Smooth muscle cell (in vitro differentiated cells): ENCODE data around the gene AKAP6. TPM values are rescaled to one million over a fixed set of nuclear protein-coding genes. Genes with fewer than 3 reads are reported as not detected.

Source experiments
- DNase-seq: peaks from one replicate; lab custom pipeline; 2025; ENCODE audit not compliant: unreplicated experiment; lab: John Stamatoyannopoulos, UW
- H2AFZ ChIP-seq: fragments of 200-600 bp; sonication (generic); 2 replicates; pipeline ENCODE4 v1.6.0; 2016; ENCODE audit warnings: antibody characterized with exemption, low read depth, mild to moderate bottlenecking
- H3F3A ChIP-seq: fragments of 200-600 bp; sonication (generic); 2 replicates; pipeline ENCODE4 v1.6.0; 2017; ENCODE audit warnings: antibody characterized with exemption, low read depth
- H3K27ac ChIP-seq: fragments of 200-600 bp; sonication (generic); 2 replicates; pipeline ENCODE4 v1.5.1; 2016; ENCODE audit warnings: low read depth, mild to moderate bottlenecking
- H3K27me3 ChIP-seq: fragments of 200-600 bp; sonication (generic); 2 replicates; pipeline ENCODE4 v1.6.1; 2016; ENCODE audit warnings: low read depth, mild to moderate bottlenecking
- H3K36me3 ChIP-seq: fragments of 200-600 bp; sonication (generic); 2 replicates; pipeline ENCODE4 v1.5.1; 2016; ENCODE audit warnings: low read depth
- H3K4me1 ChIP-seq: fragments of 200-600 bp; sonication (generic); 2 replicates; pipeline ENCODE4 v1.5.1; 2016; ENCODE audit warnings: low read depth
- H3K4me2 ChIP-seq: fragments of 200-600 bp; sonication (generic); 2 replicates; pipeline ENCODE4 v1.6.0; 2016; ENCODE audit warnings: mild to moderate bottlenecking
- H3K4me3 ChIP-seq: fragments of 200-600 bp; sonication (generic); 2 replicates; pipeline ENCODE4 v1.5.1; 2016; ENCODE audit warnings: mild to moderate bottlenecking
- H3K79me2 ChIP-seq: fragments of 200-600 bp; sonication (generic); 2 replicates; pipeline ENCODE4 v1.6.0; 2016; ENCODE audit warnings: low read depth, mild to moderate bottlenecking
- H3K9ac ChIP-seq: fragments of 200-600 bp; sonication (generic); 2 replicates; pipeline ENCODE4 v1.6.0; 2016; ENCODE audit warnings: low read depth
- H3K9me3 ChIP-seq: fragments of 200-600 bp; sonication (generic); replicated peaks from 2 replicates; pipeline ENCODE4 v1.5.1; 2016; ENCODE audit warnings: low read depth
- H4K20me1 ChIP-seq: fragments of 200-600 bp; sonication (generic); 2 replicates; pipeline ENCODE4 v1.6.0; 2016; ENCODE audit warnings: low read depth
- CTCF ChIP-seq: fragments of 200-600 bp; sonication (generic); IDR thresholded peaks from 2 replicates; pipeline ENCODE4 v1.5.1; 2017; ENCODE audit warnings: borderline replicate concordance, mild to moderate bottlenecking, antibody characterized with exemption; ENCODE audit not compliant: insufficient read depth, poor library complexity, severe bottlenecking
- WGBS: methylation state at CpG from one replicate; pipeline ENCODE4 v1.1.7; 2016; ENCODE audit warnings: low lambda C conversion rate; 5-methylcytosine and 5-hydroxymethylcytosine counted together
- polyA plus RNA-seq: library from polyadenylated mRNA; unstranded; fragments of >200 nt; fragmentation: Nextera tagmentation; extraction: Ambion mirVana; gene quantifications from 2 replicates; pipeline ENCODE4 v1.2.1, GENCODE V29; 2016
- total RNA-seq: library from RNA; depleted of rRNA; stranded (reverse); fragments of >200 nt; gene quantifications from 2 replicates; pipeline ENCODE4 v1.2.3, GENCODE V29; 2014

AKAP6 gene
- total and polyA plus RNA-seq, 2 experiments from 2014 or later = 1.3 to 6.4 TPM

GRCh38 chr14:32430326-32430725 lies 101.2 kb downstream of the AKAP6 start:
- no peaks in the 10 kb centered on the region for H3F3A ChIP-seq
- no peak for DNase-seq
- peak overlapping the region; percentile 59 for H3K27ac ChIP-seq
- TF ChIP-seq CTCF = no peak
- WGBS = 30% methylated on average over 4 of the region's 4 CpGs
- H2AFZ ChIP-seq = no peak overlapping the region
- no peak overlapping the region for H3K9ac ChIP-seq
- H3K27me3 ChIP-seq = no peaks in the 10 kb centered on the region
- no peaks in the 10 kb centered on the region for H3K36me3 ChIP-seq
- no peak overlapping the region for H3K4me3 ChIP-seq
- no peaks in the 10 kb centered on the region for H4K20me1 ChIP-seq
- no peaks in the 10 kb centered on the region for H3K9me3 ChIP-seq
- peaks cover 38% of the 10 kb centered on the region for H3K4me1 ChIP-seq
- peak overlapping the region; percentile 50 for H3K4me2 ChIP-seq
- H3K79me2 ChIP-seq = no peaks in the 10 kb centered on the region

GRCh38 chr14:32432813-32433538 lies 103.9 kb downstream of the AKAP6 start:
- Histone ChIP-seq H3K27me3 (no peaks in the 10 kb centered on the region), H3K9ac (no peak overlapping the region), H3K36me3 (no peaks in the 10 kb centered on the region), H4K20me1 (no peaks in the 10 kb centered on the region), H3K27ac (no peak overlapping the region), H2AFZ (no peak overlapping the region), H3K4me2 (no peak overlapping the region), H3K4me3 (no peak overlapping the region), H3K9me3 (no peaks in the 10 kb centered on the region), H3K79me2 (no peaks in the 10 kb centered on the region), H3K4me1 (peaks cover 22% of the 10 kb centered on the region), H3F3A (no peaks in the 10 kb centered on the region)
- 96% methylated on average over 8 of the region's 8 CpGs for WGBS
- no peak for TF ChIP-seq CTCF
- DNase-seq = no peak

GRCh38 chr14:32434180-32434579 lies 105.1 kb downstream of the AKAP6 start:
- no peaks in the 10 kb centered on the region for H3F3A ChIP-seq
- H3K27ac ChIP-seq = no peak overlapping the region
- WGBS = 60% methylated on average over 2 of the region's 2 CpGs
- H3K4me3 ChIP-seq = no peak overlapping the region
- no peaks in the 10 kb centered on the region for H4K20me1 ChIP-seq
- no peak overlapping the region for H3K9ac ChIP-seq
- no peaks in the 10 kb centered on the region for H3K9me3 ChIP-seq
- no peak for DNase-seq
- no peak overlapping the region for H3K4me2 ChIP-seq
- H3K79me2 ChIP-seq = no peaks in the 10 kb centered on the region
- H3K4me1 ChIP-seq = peaks cover 11% of the 10 kb centered on the region
- no peaks in the 10 kb centered on the region for H3K27me3 ChIP-seq
- H2AFZ ChIP-seq = no peak overlapping the region
- TF ChIP-seq CTCF = no peak
- no peaks in the 10 kb centered on the region for H3K36me3 ChIP-seq

GRCh38 chr14:32434880-32435279 lies 105.8 kb downstream of the AKAP6 start:
- Histone ChIP-seq H3K4me3 (no peak overlapping the region), H4K20me1 (no peaks in the 10 kb centered on the region), H3K4me2 (no peak overlapping the region), H3K9ac (no peak overlapping the region), H3K79me2 (no peaks in the 10 kb centered on the region), H3K27me3 (no peaks in the 10 kb centered on the region), H3F3A (no peaks in the 10 kb centered on the region), H3K4me1 (peaks cover 7% of the 10 kb centered on the region), H3K27ac (no peak overlapping the region), H2AFZ (no peak overlapping the region), H3K36me3 (no peaks in the 10 kb centered on the region), H3K9me3 (no peaks in the 10 kb centered on the region)
- TF ChIP-seq CTCF = no peak
- DNase-seq = no peak
